ENCODE measurements around the gene R3HDML.

DNA sequence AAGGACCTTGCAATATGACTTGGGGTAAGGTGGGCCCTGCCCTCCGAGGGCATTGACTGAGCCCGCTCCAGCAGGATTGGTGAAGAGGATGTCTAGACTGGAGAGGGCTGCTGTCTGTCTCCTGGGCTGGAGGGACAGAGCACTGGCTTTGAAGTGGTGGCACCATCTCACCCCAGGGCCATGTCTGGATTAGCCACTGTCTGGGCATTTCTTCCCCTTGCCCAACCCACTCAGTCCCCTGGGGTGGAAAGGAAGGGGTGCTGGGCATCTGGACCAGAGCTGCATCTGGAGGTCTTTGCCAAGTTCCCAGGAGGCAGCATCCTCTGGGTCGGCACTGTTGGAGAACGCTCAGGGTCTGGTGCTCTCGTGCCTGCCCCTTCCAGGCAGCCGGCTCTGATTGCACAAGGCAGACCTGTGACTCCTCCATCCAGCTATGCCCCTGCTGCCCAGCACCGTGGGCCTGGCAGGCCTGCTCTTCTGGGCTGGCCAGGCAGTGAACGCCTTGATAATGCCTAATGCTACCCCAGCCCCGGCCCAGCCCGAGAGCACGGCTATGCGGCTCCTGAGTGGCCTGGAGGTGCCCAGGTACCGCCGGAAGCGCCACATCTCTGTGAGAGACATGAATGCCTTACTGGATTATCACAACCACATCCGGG lies at the start of gene R3HDML:
- TF ChIP-seq, protein P1, sequence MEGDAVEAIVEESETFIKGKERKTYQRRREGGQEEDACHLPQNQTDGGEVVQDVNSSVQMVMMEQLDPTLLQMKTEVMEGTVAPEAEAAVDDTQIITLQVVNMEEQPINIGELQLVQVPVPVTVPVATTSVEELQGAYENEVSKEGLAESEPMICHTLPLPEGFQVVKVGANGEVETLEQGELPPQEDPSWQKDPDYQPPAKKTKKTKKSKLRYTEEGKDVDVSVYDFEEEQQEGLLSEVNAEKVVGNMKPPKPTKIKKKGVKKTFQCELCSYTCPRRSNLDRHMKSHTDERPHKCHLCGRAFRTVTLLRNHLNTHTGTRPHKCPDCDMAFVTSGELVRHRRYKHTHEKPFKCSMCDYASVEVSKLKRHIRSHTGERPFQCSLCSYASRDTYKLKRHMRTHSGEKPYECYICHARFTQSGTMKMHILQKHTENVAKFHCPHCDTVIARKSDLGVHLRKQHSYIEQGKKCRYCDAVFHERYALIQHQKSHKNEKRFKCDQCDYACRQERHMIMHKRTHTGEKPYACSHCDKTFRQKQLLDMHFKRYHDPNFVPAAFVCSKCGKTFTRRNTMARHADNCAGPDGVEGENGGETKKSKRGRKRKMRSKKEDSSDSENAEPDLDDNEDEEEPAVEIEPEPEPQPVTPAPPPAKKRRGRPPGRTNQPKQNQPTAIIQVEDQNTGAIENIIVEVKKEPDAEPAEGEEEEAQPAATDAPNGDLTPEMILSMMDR (IDR thresholded peaks at IDR 0.05): no peak
- no peak for TF ChIP-seq POLR2A (IDR thresholded peaks at IDR 0.05)
- TF ChIP-seq EP300 (IDR thresholded peaks at IDR 0.05): no peak
